Epidermal melanocyte (primary cell): ENCODE data around the gene DTX3L.

Experiments
- DNase-seq: peaks from one replicate; pipeline ENCODE4 v3.0.0; 2011; ENCODE audit warnings: low spot score; ENCODE audit not compliant: insufficient read length

Gene DTX3L

GRCh38 chr3:122602011-122602710 lies 38.0 kb downstream of the DTX3L start:
- DNase-seq = no peak

- DNase-seq = no peak
Measured at GRCh38 chr3:122603056-122603455, 38.9 kb downstream of the DTX3L start.

- no peak for DNase-seq
Measured at GRCh38 chr3:122606330-122606729, 42.2 kb downstream of the DTX3L start.

- DNase-seq = no peak
Measured at GRCh38 chr3:122608916-122609315, 44.8 kb downstream of the DTX3L start.

GRCh38 chr3:122609798-122610559 lies 45.8 kb downstream of the DTX3L start:
- DNase-seq = no peak

GRCh38 chr3:122612696-122613095 lies 48.6 kb downstream of the DTX3L start:
- DNase-seq = no peak

- no peak for DNase-seq
Measured at GRCh38 chr3:122615303-122615702, 51.2 kb downstream of the DTX3L start.

- DNase-seq = no peak
Measured at GRCh38 chr3:122618614-122619013, 54.5 kb downstream of the DTX3L start.

- no peak for DNase-seq
Measured at GRCh38 chr3:122619040-122619439, 54.9 kb downstream of the DTX3L start.

- no peak for DNase-seq
Measured at GRCh38 chr3:122620399-122620798, 56.3 kb downstream of the DTX3L start.

GRCh38 chr3:122621112-122621511 lies 57.0 kb downstream of the DTX3L start:
- no peak for DNase-seq

GRCh38 chr3:122623031-122623829 lies 59.1 kb downstream of the DTX3L start:
- DNase-seq = no peak
